ENCODE measurements around the gene SYTL3.
A peak's percentile ranks its signal among the peaks of the same experiment; 100 is the strongest.

The SYTL3 gene

DNA sequence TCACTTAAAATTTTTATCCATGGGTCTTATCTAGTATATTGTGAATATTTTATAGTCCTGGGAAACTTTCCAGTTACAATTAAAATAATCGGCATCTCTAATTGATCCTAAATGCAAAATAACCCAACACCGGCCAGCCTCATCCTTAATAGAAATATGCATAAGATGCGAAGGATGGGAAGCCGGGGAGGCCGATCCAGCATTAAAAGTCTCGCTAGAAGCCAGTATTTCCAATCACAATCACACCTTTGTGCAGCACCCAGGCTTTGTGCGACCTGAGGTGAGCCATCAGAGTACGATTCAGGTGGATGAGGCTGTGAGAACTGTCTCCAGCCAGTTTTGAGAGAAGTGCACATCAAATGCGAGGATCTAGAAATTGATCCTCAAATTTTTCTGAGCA is 104.0 kb downstream of the SYTL3 start:
- H3K4me3 ChIP-seq (ENCODE audit: low read depth, low read length): no peak overlapping the region
- H3K79me2 ChIP-seq (ENCODE audit: control insufficient read depth, insufficient read depth, low read length, poor library complexity): peaks cover 2% of the 10 kb centered on the region
- no peak overlapping the region for H4K8ac ChIP-seq (ENCODE audit: low read depth, low read length)
- no peaks in the 10 kb centered on the region for H3K9me3 ChIP-seq (ENCODE audit: insufficient read depth, low read depth, low read length)
- H4K91ac ChIP-seq (ENCODE audit: low read depth, low read length): peak overlapping the region; percentile 7
- no peak overlapping the region for H3K4ac ChIP-seq (ENCODE audit: low read depth, low read length)
- H3K27ac ChIP-seq (ENCODE audit: low read depth, low read length): no peak overlapping the region
- H2AK5ac ChIP-seq (ENCODE audit: low read length): no peak overlapping the region
- peaks cover 20 to 23% of the 10 kb centered on the region in 2 experiments for H3K4me1 ChIP-seq (ENCODE audit: control insufficient read depth in 1 of 2, insufficient read depth in 2 of 2, low read length in 2 of 2)
- WGBS (ENCODE audit: extremely low coverage, insufficient coverage, insufficient read length): no CpG with 5 or more reads among the region's 9 CpGs
- H3K36me3 ChIP-seq (ENCODE audit: control insufficient read depth in 1 of 2, insufficient read depth in 2 of 2, low read length in 2 of 2): no peaks in the 10 kb centered on the region
- H2BK5ac ChIP-seq (ENCODE audit: low read depth, low read length, poor library complexity): no peak overlapping the region
- peaks cover 13% of the 10 kb centered on the region for H3K79me1 ChIP-seq (ENCODE audit: low read length)
- H3K14ac ChIP-seq (ENCODE audit: low read length): no peak overlapping the region
- H3K9ac ChIP-seq (ENCODE audit: low read length): no peak overlapping the region
- H2BK120ac ChIP-seq (ENCODE audit: insufficient read depth, low read length, poor library complexity): no peak overlapping the region
- H3K23ac ChIP-seq (ENCODE audit: low read length): no peak overlapping the region
- H3K4me2 ChIP-seq (ENCODE audit: low read length): no peak overlapping the region
- H3K27me3 ChIP-seq (ENCODE audit: insufficient read depth, low read length): no peaks in the 10 kb centered on the region
- no peak overlapping the region for H4K12ac ChIP-seq (ENCODE audit: low read depth, low read length)
- no peak overlapping the region for H3K18ac ChIP-seq (ENCODE audit: low read length)
- no peak for DNase-seq
- no peak overlapping the region for H2AFZ ChIP-seq (ENCODE audit: insufficient read depth, low read length, poor library complexity)
- H2BK12ac ChIP-seq (ENCODE audit: low read length): peak overlapping the region; percentile 40

DNA sequence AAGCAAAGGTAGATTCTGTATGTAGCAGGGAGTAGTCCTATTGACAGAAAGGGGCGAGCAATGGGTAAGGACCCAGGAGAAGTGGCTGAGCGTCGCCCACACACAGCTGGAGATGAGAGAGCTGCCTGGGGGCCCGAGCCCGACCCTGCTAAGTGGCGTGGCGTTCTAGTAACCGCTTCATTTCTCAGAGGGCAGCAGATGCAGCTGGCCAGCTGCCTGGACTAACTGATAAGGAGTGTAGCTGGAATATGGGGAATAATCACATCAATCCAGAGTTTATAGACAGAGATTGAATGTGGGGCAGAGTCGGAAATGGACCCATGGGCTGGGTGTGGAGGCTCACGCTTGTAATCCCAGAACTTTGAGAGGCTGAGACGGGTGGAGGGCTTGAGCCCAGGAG is 104.9 kb downstream of the SYTL3 start:
- Histone ChIP-seq H3K4me1 (ENCODE audit: control insufficient read depth in 1 of 2, insufficient read depth in 2 of 2, low read length in 2 of 2) (peaks cover 25 to 26% of the 10 kb centered on the region in 2 experiments), H2BK12ac (ENCODE audit: low read length) (no peak overlapping the region), H4K91ac (ENCODE audit: low read depth, low read length) (no peak overlapping the region), H3K4me2 (ENCODE audit: low read length) (no peak overlapping the region), H3K27ac (ENCODE audit: low read depth, low read length) (no peak overlapping the region), H4K12ac (ENCODE audit: low read depth, low read length) (no peak overlapping the region), H2AFZ (ENCODE audit: insufficient read depth, low read length, poor library complexity) (no peak overlapping the region), H3K79me2 (ENCODE audit: control insufficient read depth, insufficient read depth, low read length, poor library complexity) (peaks cover 2% of the 10 kb centered on the region), H3K14ac (ENCODE audit: low read length) (no peak overlapping the region), H2BK5ac (ENCODE audit: low read depth, low read length, poor library complexity) (no peak overlapping the region), H2AK5ac (ENCODE audit: low read length) (peak overlapping the region; percentile 59), H3K36me3 (ENCODE audit: control insufficient read depth in 1 of 2, insufficient read depth in 2 of 2, low read length in 2 of 2) (no peaks in the 10 kb centered on the region), H3K9ac (ENCODE audit: low read length) (no peak overlapping the region), H3K27me3 (ENCODE audit: insufficient read depth, low read length) (no peaks in the 10 kb centered on the region), H4K8ac (ENCODE audit: low read depth, low read length) (no peak overlapping the region), H3K79me1 (ENCODE audit: low read length) (peaks cover 13% of the 10 kb centered on the region), H3K18ac (ENCODE audit: low read length) (no peak overlapping the region), H3K23ac (ENCODE audit: low read length) (no peak overlapping the region), H2BK120ac (ENCODE audit: insufficient read depth, low read length, poor library complexity) (peak overlapping the region; percentile 20), H3K9me3 (ENCODE audit: insufficient read depth, low read depth, low read length) (no peaks in the 10 kb centered on the region), H3K4me3 (ENCODE audit: low read depth, low read length) (no peak overlapping the region), H3K4ac (ENCODE audit: low read depth, low read length) (no peak overlapping the region)
- WGBS (ENCODE audit: extremely low coverage, insufficient coverage, insufficient read length): no CpG with 5 or more reads among the region's 11 CpGs
- no peak for DNase-seq

DNA sequence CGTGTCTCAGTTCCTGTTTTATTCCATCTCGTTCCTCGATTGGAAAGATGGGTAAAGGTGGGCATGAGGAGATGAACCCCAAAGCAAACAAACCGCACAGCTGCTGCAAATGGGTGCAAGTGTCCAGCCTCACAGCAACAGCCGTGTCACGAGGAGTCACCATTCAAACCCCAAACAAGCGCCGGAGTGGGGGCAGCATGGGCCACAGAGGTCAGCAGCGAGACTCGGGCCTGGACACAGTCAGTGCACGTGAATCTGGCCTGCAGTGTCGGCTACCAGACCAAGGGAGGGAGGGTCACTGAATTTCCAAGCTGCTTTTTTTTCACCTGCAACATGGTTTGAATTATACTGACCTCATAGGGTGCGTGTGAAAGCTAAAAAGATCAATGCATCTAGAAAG is 105.8 kb downstream of the SYTL3 start:
- Histone ChIP-seq H3K4me3 (ENCODE audit: low read depth, low read length) (no peak overlapping the region), H3K9ac (ENCODE audit: low read length) (no peak overlapping the region), H3K79me1 (ENCODE audit: low read length) (peaks cover 13% of the 10 kb centered on the region), H3K4me2 (ENCODE audit: low read length) (no peak overlapping the region), H2BK5ac (ENCODE audit: low read depth, low read length, poor library complexity) (no peak overlapping the region), H3K4me1 (ENCODE audit: control insufficient read depth in 1 of 2, insufficient read depth in 2 of 2, low read length in 2 of 2) (peaks cover 32 to 34% of the 10 kb centered on the region in 2 experiments), H3K14ac (ENCODE audit: low read length) (no peak overlapping the region), H2BK120ac (ENCODE audit: insufficient read depth, low read length, poor library complexity) (no peak overlapping the region), H4K12ac (ENCODE audit: low read depth, low read length) (no peak overlapping the region), H3K27ac (ENCODE audit: low read depth, low read length) (no peak overlapping the region), H2AFZ (ENCODE audit: insufficient read depth, low read length, poor library complexity) (no peak overlapping the region), H3K79me2 (ENCODE audit: control insufficient read depth, insufficient read depth, low read length, poor library complexity) (peaks cover 2% of the 10 kb centered on the region), H3K23ac (ENCODE audit: low read length) (no peak overlapping the region), H3K27me3 (ENCODE audit: insufficient read depth, low read length) (no peaks in the 10 kb centered on the region), H2BK12ac (ENCODE audit: low read length) (no peak overlapping the region), H4K8ac (ENCODE audit: low read depth, low read length) (no peak overlapping the region), H3K9me3 (ENCODE audit: insufficient read depth, low read depth, low read length) (no peaks in the 10 kb centered on the region), H3K4ac (ENCODE audit: low read depth, low read length) (no peak overlapping the region), H2AK5ac (ENCODE audit: low read length) (no peak overlapping the region), H4K91ac (ENCODE audit: low read depth, low read length) (peak overlapping the region; percentile 4), H3K18ac (ENCODE audit: low read length) (no peak overlapping the region), H3K36me3 (ENCODE audit: control insufficient read depth in 1 of 2, insufficient read depth in 2 of 2, low read length in 2 of 2) (no peaks in the 10 kb centered on the region)
- WGBS (ENCODE audit: extremely low coverage, insufficient coverage, insufficient read length): no CpG with 5 or more reads among the region's 13 CpGs
- no peak for DNase-seq

DNA sequence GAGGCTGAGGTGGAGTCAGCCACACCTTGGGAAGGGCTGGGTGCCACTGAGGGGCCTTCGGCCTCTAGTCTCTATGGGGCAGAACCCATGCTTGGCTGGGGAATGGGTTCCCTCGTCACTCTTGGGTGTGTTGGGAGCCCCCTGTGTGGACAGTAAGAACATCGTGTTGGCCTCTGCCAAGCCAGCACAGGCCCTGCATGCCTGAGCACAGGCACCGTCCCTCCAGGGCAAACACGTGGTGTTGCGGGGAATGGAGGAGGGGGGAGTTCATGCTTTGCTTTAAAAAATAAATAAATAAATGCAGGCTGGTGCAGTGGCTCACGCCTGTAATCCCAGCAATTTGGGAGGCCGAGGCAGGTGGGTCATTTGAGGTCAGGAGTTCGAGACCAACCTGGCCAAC is 106.3 kb downstream of the SYTL3 start:
- H3K79me2 ChIP-seq (ENCODE audit: control insufficient read depth, insufficient read depth, low read length, poor library complexity): peaks cover 2% of the 10 kb centered on the region
- H3K4me1 ChIP-seq (ENCODE audit: control insufficient read depth in 1 of 2, insufficient read depth in 2 of 2, low read length in 2 of 2): peaks cover 36% of the 10 kb centered on the region in 2 experiments
- H3K79me1 ChIP-seq (ENCODE audit: low read length): peaks cover 13% of the 10 kb centered on the region
- no peak overlapping the region for H4K12ac ChIP-seq (ENCODE audit: low read depth, low read length)
- no peaks in the 10 kb centered on the region for H3K27me3 ChIP-seq (ENCODE audit: insufficient read depth, low read length)
- no peak overlapping the region for H3K4me3 ChIP-seq (ENCODE audit: low read depth, low read length)
- H3K9me3 ChIP-seq (ENCODE audit: insufficient read depth, low read depth, low read length): no peaks in the 10 kb centered on the region
- H3K36me3 ChIP-seq (ENCODE audit: control insufficient read depth in 1 of 2, insufficient read depth in 2 of 2, low read length in 2 of 2): no peaks in the 10 kb centered on the region
- DNase-seq: peak in 1 of 2 donors; percentile 44
- H3K14ac ChIP-seq (ENCODE audit: low read length): no peak overlapping the region
- H3K27ac ChIP-seq (ENCODE audit: low read depth, low read length): no peak overlapping the region
- no peak overlapping the region for H2AFZ ChIP-seq (ENCODE audit: insufficient read depth, low read length, poor library complexity)
- H2BK12ac ChIP-seq (ENCODE audit: low read length): no peak overlapping the region
- H4K8ac ChIP-seq (ENCODE audit: low read depth, low read length): no peak overlapping the region
- no peak overlapping the region for H3K4me2 ChIP-seq (ENCODE audit: low read length)
- no peak overlapping the region for H3K9ac ChIP-seq (ENCODE audit: low read length)
- H3K18ac ChIP-seq (ENCODE audit: low read length): no peak overlapping the region
- no peak overlapping the region for H2BK5ac ChIP-seq (ENCODE audit: low read depth, low read length, poor library complexity)
- WGBS (ENCODE audit: extremely low coverage, insufficient coverage, insufficient read length): no CpG with 5 or more reads among the region's 9 CpGs
- no peak overlapping the region for H3K23ac ChIP-seq (ENCODE audit: low read length)
- no peak overlapping the region for H2BK120ac ChIP-seq (ENCODE audit: insufficient read depth, low read length, poor library complexity)
- H3K4ac ChIP-seq (ENCODE audit: low read depth, low read length): no peak overlapping the region
- no peak overlapping the region for H2AK5ac ChIP-seq (ENCODE audit: low read length)
- H4K91ac ChIP-seq (ENCODE audit: low read depth, low read length): no peak overlapping the region

Measured in trophoblast cell (in vitro differentiated cells and primary cell).